OCI-LY3 (cell line): ENCODE data around the gene KLHL13.

Experiments
- H2AFZ ChIP-seq: fragments of 200-600, 300-600 bp; shearing (Covaris generic); 2 replicates; pipeline ENCODE4 v1.6.0; 2014; ENCODE audit warnings: antibody characterized with exemption, low read depth, low read length
- H3K27ac ChIP-seq: fragments of 200-600, 300-600 bp; sonication (generic); 2 replicates; pipeline ENCODE4 v1.5.1; 2014; ENCODE audit warnings: mild to moderate bottlenecking, low read length, moderate library complexity, mixed read lengths
- H3K27me3 ChIP-seq: fragments of 200-600, 300-600 bp; sonication (generic); 2 replicates; pipeline ENCODE4 v1.6.1; 2014; ENCODE audit warnings: low read depth, low read length, mixed read lengths
- H3K36me3 ChIP-seq: fragments of 200-600, 300-600 bp; sonication (generic); replicated peaks from 2 replicates; pipeline ENCODE3; 2014; ENCODE audit warnings: low read depth, low read length, mixed read lengths
- H3K4me1 ChIP-seq: fragments of 300-600, 200-600 bp; sonication (generic); 2 replicates; pipeline ENCODE4 v1.6.1; 2014; ENCODE audit warnings: low read length, mixed read lengths
- H3K4me2 ChIP-seq: fragments of 200-600, 300-600 bp; sonication (generic); 2 replicates; pipeline ENCODE4 v1.6.1; 2014; ENCODE audit warnings: low read length, mixed read lengths
- H3K4me3 ChIP-seq: fragments of 300-600, 200-600 bp; sonication (generic); 2 replicates; pipeline ENCODE4 v1.5.1; 2014; ENCODE audit warnings: antibody characterized with exemption, mild to moderate bottlenecking, low read length, moderate library complexity
- H3K79me2 ChIP-seq: fragments of 300-600, 200-600 bp; shearing (Covaris generic); 2 replicates; pipeline ENCODE4 v1.6.1; 2014; ENCODE audit warnings: mild to moderate bottlenecking, low read length, mixed read lengths
- H3K9ac ChIP-seq: fragments of 300-600, 200-600 bp; shearing (Covaris generic); 2 replicates; pipeline ENCODE4 v1.6.0; 2014; ENCODE audit warnings: mild to moderate bottlenecking, low read length, moderate library complexity
- H3K9me3 ChIP-seq: fragments of 200-600, 300-600 bp; shearing (Covaris generic); 2 replicates; pipeline ENCODE4 v1.6.1; 2014; ENCODE audit warnings: low read length, mixed read lengths; ENCODE audit not compliant: insufficient read depth
- H4K20me1 ChIP-seq: fragments of 200-600, 300-600 bp; sonication (generic); 2 replicates; pipeline ENCODE4 v1.6.1; 2016; ENCODE audit warnings: low read length, mixed read lengths; ENCODE audit not compliant: insufficient read depth
- CTCF ChIP-seq: fragments of 200-600, 300-600 bp; sonication (generic); IDR thresholded peaks from 2 replicates; pipeline ENCODE4 v1.5.1; 2014; ENCODE audit warnings: antibody characterized with exemption, low read length, low read depth
- EZH2phosphoT487 ChIP-seq: fragments of 200-600 bp; shearing (Covaris generic); IDR thresholded peaks from 2 replicates; pipeline ENCODE4 v1.6.1; 2018; ENCODE audit warnings: antibody characterized with exemption, mixed run types, low read depth

Gene KLHL13

DNA sequence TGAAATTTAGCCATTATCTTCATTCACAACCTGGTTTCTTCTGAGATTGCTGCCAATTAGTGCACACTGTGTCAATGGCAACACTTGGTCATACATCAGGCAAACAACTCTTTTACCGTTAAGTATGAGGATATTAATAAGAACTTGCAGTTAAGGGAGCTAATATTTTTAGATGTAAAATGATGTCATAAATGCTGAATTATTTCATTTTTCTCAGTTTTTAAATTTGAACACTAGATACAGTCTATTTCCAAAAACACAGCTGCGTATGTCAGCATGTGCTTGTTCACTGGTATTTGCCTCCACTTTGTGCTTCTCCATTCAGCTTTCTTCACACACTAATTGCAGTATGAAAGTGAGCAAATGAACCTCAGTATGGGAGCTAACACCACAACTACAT is 1.6 kb downstream of the KLHL13 start:
- Histone ChIP-seq H3K27ac (no peak overlapping the region), H3K36me3 (no peaks in the 10 kb centered on the region), H3K4me3 (no peak overlapping the region), H3K9me3 (no peaks in the 10 kb centered on the region), H3K27me3 (no peaks in the 10 kb centered on the region), H3K9ac (no peak overlapping the region), H3K4me1 (peaks cover 13% of the 10 kb centered on the region), H3K79me2 (no peaks in the 10 kb centered on the region), H4K20me1 (no peaks in the 10 kb centered on the region), H2AFZ (no peak overlapping the region), H3K4me2 (no peak overlapping the region)
- TF ChIP-seq CTCF: no peak
- no peak for TF ChIP-seq EZH2phosphoT487

- H3K4me2 ChIP-seq: no peak overlapping the region
- H4K20me1 ChIP-seq: no peaks in the 10 kb centered on the region
- no peaks in the 10 kb centered on the region for H3K9me3 ChIP-seq
- no peak overlapping the region for H3K9ac ChIP-seq
- no peaks in the 10 kb centered on the region for H3K79me2 ChIP-seq
- TF ChIP-seq CTCF (no peak), EZH2phosphoT487 (no peak)
- no peaks in the 10 kb centered on the region for H3K4me1 ChIP-seq
- no peak overlapping the region for H2AFZ ChIP-seq
- H3K36me3 ChIP-seq: no peaks in the 10 kb centered on the region
- H3K27me3 ChIP-seq: no peaks in the 10 kb centered on the region
- H3K4me3 ChIP-seq: no peak overlapping the region
- H3K27ac ChIP-seq: no peak overlapping the region
Observed at GRCh38 chrX:118109065-118109464, 7.5 kb downstream of the KLHL13 start.

GRCh38 chrX:118108304-118108703 is 8.3 kb downstream of the KLHL13 start:
- Histone ChIP-seq H3K27me3 (no peaks in the 10 kb centered on the region), H3K4me2 (no peak overlapping the region), H3K27ac (no peak overlapping the region), H2AFZ (no peak overlapping the region), H3K4me3 (no peak overlapping the region), H3K4me1 (no peaks in the 10 kb centered on the region), H4K20me1 (no peaks in the 10 kb centered on the region), H3K9ac (no peak overlapping the region), H3K9me3 (no peaks in the 10 kb centered on the region), H3K36me3 (no peaks in the 10 kb centered on the region), H3K79me2 (no peaks in the 10 kb centered on the region)
- TF ChIP-seq CTCF (no peak), EZH2phosphoT487 (no peak)

DNA sequence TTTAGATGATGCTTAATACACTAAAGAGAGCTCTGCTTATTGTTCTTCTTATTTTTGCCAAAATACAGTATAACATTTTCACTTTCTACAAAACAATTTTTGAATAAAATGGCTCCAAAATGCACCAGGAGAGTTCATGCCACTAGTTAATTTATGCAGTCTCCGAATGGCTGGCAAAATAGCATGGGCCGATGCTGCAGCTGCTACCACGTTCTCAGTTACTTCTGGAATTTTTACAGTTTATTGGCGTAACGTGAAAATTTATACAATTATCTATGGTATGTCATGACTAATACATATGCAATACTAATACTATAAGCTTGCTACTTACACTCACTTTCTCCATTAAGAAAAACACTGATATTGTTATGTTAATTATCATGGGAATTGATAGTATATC is 16.5 kb downstream of the KLHL13 start:
- Histone ChIP-seq H3K27ac (no peak overlapping the region), H3K36me3 (no peaks in the 10 kb centered on the region), H3K4me2 (no peak overlapping the region), H3K4me3 (no peak overlapping the region), H3K4me1 (no peaks in the 10 kb centered on the region), H3K79me2 (no peaks in the 10 kb centered on the region), H2AFZ (no peak overlapping the region), H3K9ac (no peak overlapping the region), H3K27me3 (no peaks in the 10 kb centered on the region), H4K20me1 (no peaks in the 10 kb centered on the region), H3K9me3 (no peaks in the 10 kb centered on the region)
- no peak for TF ChIP-seq EZH2phosphoT487
- no peak for TF ChIP-seq CTCF
